Measurements from ENCODE around the gene SOCS1. TPM values are rescaled to one million over a fixed set of nuclear protein-coding genes. Genes with fewer than 3 reads are reported as not detected.

SOCS1 gene
- total RNA-seq, 4 donors from 2014 or later: 5.3 to 10.5 (median 6.9) TPM

GRCh38 chr16:11241480-11242204 is 14.4 kb downstream of the SOCS1 start:
- 86 to 89% methylated on average over 2 to 5 of the region's 5 CpGs for WGBS, 2 donors (ENCODE audit: low coverage in 1 of 2)

GRCh38 chr16:11240636-11241473 is 15.1 kb downstream of the SOCS1 start:
- no peaks in the 10 kb centered on the region for H3K27me3 ChIP-seq
- WGBS, 2 donors (ENCODE audit: low coverage in 1 of 2): 87 to 89% methylated on average over 3 to 4 of the region's 10 CpGs
- no peaks in the 10 kb centered on the region for H3K9me3 ChIP-seq
- H3K4me3 ChIP-seq: no peak overlapping the region
- no peaks in the 10 kb centered on the region for H3K4me1 ChIP-seq
- ATAC-seq: no peak
- H3K36me3 ChIP-seq: no peaks in the 10 kb centered on the region
- no peak for TF ChIP-seq CTCF (IDR thresholded peaks at IDR 0.05)
- no peak for TF ChIP-seq EP300 (IDR thresholded peaks at IDR 0.05)
- no peak overlapping the region for H3K27ac ChIP-seq

More at GRCh38 chr16:11241480-11242204, 14.4 kb downstream of the SOCS1 start:
- Histone ChIP-seq H3K4me1 (no peaks in the 10 kb centered on the region), H3K36me3 (no peaks in the 10 kb centered on the region), H3K27me3 (no peaks in the 10 kb centered on the region), H3K9me3 (no peaks in the 10 kb centered on the region), H3K4me3 (no peak overlapping the region), H3K27ac (no peak overlapping the region)
- no peak for TF ChIP-seq POLR2AphosphoS5 (IDR thresholded peaks at IDR 0.05)
- TF ChIP-seq POLR2A (IDR thresholded peaks at IDR 0.05): no peak
- TF ChIP-seq CTCF (IDR thresholded peaks at IDR 0.05): no peak
- no peak for TF ChIP-seq EP300 (IDR thresholded peaks at IDR 0.05)
- no peak for ATAC-seq

- H3K27ac ChIP-seq: no peak overlapping the region
- H3K27me3 ChIP-seq: no peaks in the 10 kb centered on the region
- no peak for ATAC-seq
- H3K4me1 ChIP-seq: no peaks in the 10 kb centered on the region
- no peak overlapping the region for H3K4me3 ChIP-seq
- H3K9me3 ChIP-seq: no peaks in the 10 kb centered on the region
- H3K36me3 ChIP-seq: no peaks in the 10 kb centered on the region
- TF ChIP-seq POLR2A (IDR thresholded peaks at IDR 0.05) (no peak), POLR2AphosphoS5 (IDR thresholded peaks at IDR 0.05) (no peak), EP300 (IDR thresholded peaks at IDR 0.05) (no peak), CTCF (IDR thresholded peaks at IDR 0.05) (no peak)
- WGBS, 2 donors (ENCODE audit: low coverage in 1 of 2): 76 to 80% methylated on average over 4 to 6 of the region's 10 CpGs
Observed at GRCh38 chr16:11239644-11240632, 16.1 kb downstream of the SOCS1 start.

GRCh38 chr16:11238272-11239202 is 17.5 kb downstream of the SOCS1 start:
- H3K4me1 ChIP-seq: no peaks in the 10 kb centered on the region
- no peaks in the 10 kb centered on the region for H3K27me3 ChIP-seq
- 94 to 95% methylated on average over 3 to 13 of the region's 15 CpGs for WGBS, 2 donors (ENCODE audit: low coverage in 1 of 2)
- no peak for TF ChIP-seq CTCF (IDR thresholded peaks at IDR 0.05)
- TF ChIP-seq EP300 (IDR thresholded peaks at IDR 0.05): no peak
- no peak for TF ChIP-seq POLR2AphosphoS5 (IDR thresholded peaks at IDR 0.05)
- TF ChIP-seq POLR2A (IDR thresholded peaks at IDR 0.05): no peak
- H3K4me3 ChIP-seq: no peak overlapping the region
- H3K9me3 ChIP-seq: no peaks in the 10 kb centered on the region
- H3K27ac ChIP-seq: no peak overlapping the region
- no peak for ATAC-seq
- H3K36me3 ChIP-seq: no peaks in the 10 kb centered on the region

Data from gastroesophageal sphincter (tissue), 4 donors.